Measurements from ENCODE around the gene SMC1B. TPM values are rescaled to one million over a fixed set of nuclear protein-coding genes. Genes with fewer than 3 reads are reported as not detected.

The SMC1B gene
- total RNA-seq, 1 experiment from 2014 or later: not detected

DNA sequence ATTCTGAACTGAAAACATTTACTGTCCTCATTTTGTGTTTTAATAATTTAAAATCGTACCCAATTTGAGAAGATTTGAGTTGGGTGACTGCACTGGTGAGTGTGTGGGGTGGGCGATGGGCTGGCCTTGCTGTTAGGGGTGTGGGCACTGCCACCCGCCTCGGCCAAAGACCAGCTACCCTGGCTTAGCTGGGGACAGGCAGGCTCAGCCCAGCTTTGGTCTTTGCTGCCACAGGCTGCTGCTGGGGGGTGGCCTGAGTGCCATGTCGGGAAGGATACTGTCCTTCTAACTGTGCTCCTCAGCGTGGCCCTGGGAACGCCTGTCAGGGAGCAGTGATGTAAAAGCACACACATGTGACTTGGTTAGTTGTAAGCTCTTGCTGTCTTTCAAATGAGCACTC, 81.4 kb downstream of the SMC1B start:
- H3K27me3 ChIP-seq (replicated peaks; ENCODE audit: insufficient read depth, low read depth, low read length, poor library complexity): no peaks in the 10 kb centered on the region
- ChIA-PET POLR2A (ENCODE audit: low non-redundant PET) (no interaction called here), CTCF (no interaction called here)
- DNase-seq (ENCODE audit: low spot score): no peak
- no TSS peak for BruUV-seq (replicated peaks)
- no peak overlapping the region for H3K4me3 ChIP-seq (ENCODE audit: low read depth, low read length, poor library complexity, severe bottlenecking)
- TF ChIP-seq, protein P1, sequence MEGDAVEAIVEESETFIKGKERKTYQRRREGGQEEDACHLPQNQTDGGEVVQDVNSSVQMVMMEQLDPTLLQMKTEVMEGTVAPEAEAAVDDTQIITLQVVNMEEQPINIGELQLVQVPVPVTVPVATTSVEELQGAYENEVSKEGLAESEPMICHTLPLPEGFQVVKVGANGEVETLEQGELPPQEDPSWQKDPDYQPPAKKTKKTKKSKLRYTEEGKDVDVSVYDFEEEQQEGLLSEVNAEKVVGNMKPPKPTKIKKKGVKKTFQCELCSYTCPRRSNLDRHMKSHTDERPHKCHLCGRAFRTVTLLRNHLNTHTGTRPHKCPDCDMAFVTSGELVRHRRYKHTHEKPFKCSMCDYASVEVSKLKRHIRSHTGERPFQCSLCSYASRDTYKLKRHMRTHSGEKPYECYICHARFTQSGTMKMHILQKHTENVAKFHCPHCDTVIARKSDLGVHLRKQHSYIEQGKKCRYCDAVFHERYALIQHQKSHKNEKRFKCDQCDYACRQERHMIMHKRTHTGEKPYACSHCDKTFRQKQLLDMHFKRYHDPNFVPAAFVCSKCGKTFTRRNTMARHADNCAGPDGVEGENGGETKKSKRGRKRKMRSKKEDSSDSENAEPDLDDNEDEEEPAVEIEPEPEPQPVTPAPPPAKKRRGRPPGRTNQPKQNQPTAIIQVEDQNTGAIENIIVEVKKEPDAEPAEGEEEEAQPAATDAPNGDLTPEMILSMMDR (conservative IDR thresholded peaks at IDR 0.05; ENCODE audit: low read depth, low read length): no peak
- intact Hi-C loops (cut with micrococcal nuclease; ENCODE audit: unreplicated experiment): no loop called here
- H3K4me1 ChIP-seq (ENCODE audit: insufficient read depth, low read length, poor library complexity, severe bottlenecking): peaks cover 12% of the 10 kb centered on the region
- H3K36me3 ChIP-seq (ENCODE audit: insufficient read depth, low read length, poor library complexity, severe bottlenecking): peaks cover 30% of the 10 kb centered on the region
- H3K9me3 ChIP-seq (ENCODE audit: low read depth, low read length, poor library complexity, severe bottlenecking): no peaks in the 10 kb centered on the region
- H3K27ac ChIP-seq (ENCODE audit: low read depth, low read length, poor library complexity, severe bottlenecking): no peak overlapping the region

DNA sequence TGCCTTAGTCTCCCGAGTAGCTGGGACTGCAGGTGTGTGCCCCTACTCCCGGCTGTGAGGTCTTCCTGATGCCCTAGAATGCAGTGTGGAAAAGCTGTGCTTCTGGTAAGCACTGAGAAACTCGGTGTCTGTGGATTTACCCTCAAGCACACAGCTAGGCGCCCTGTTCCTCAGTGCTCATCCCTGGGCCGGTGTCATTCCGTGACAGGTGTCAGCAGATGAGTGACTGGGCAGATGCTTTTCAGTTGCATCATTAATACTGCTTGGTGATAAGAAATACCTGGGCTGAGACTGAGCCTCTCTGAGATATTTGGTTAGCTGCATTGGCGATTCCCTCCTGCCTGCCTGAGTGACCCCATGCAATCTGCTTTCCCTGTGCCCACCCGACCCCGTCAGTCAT, 81.9 kb downstream of the SMC1B start:
- peaks cover 30% of the 10 kb centered on the region for H3K36me3 ChIP-seq (ENCODE audit: insufficient read depth, low read length, poor library complexity, severe bottlenecking)

DNA sequence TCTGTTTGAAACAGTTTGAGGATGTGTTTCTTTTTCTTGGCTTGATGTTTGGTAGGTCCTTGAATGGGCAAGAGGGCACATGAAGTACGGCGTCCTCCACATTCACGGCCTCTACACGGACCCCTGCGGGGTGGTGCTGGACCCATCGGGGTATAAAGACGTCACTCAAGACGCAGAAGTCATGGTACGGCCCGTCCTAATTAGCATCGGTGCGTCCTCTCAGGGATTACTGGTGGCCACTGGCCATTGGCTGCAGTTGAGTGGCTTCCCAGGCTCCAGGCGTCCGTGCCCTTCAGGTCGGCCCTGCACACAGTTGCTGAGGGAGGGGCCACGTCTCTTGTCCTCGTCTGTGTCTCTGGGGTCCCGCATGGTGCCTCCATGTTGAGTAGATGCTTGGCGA, 82.9 kb downstream of the SMC1B start:
- peaks cover 6% of the 10 kb centered on the region for H3K4me1 ChIP-seq (ENCODE audit: insufficient read depth, low read length, poor library complexity, severe bottlenecking)
- H3K27ac ChIP-seq (ENCODE audit: low read depth, low read length, poor library complexity, severe bottlenecking): no peak overlapping the region
- no peaks in the 10 kb centered on the region for H3K27me3 ChIP-seq (replicated peaks; ENCODE audit: insufficient read depth, low read depth, low read length, poor library complexity)
- CTCF ChIA-PET: no interaction called here
- TF ChIP-seq, protein P1 (conservative IDR thresholded peaks at IDR 0.05; ENCODE audit: low read depth, low read length): no peak
- TF ChIP-seq EZH2 (IDR thresholded peaks at IDR 0.05; ENCODE audit: borderline replicate concordance, low read depth, low read length, poor library complexity, severe bottlenecking): no peak
- no peak for DNase-seq (ENCODE audit: low spot score)
- intact Hi-C loops (cut with micrococcal nuclease; ENCODE audit: unreplicated experiment): no loop called here
- no TSS peak for BruUV-seq (replicated peaks)
- H3K9me3 ChIP-seq (ENCODE audit: low read depth, low read length, poor library complexity, severe bottlenecking): no peaks in the 10 kb centered on the region
- no peak overlapping the region for H3K4me3 ChIP-seq (ENCODE audit: low read depth, low read length, poor library complexity, severe bottlenecking)
- POLR2A ChIA-PET (ENCODE audit: low non-redundant PET): no interaction called here
- H3K36me3 ChIP-seq (ENCODE audit: insufficient read depth, low read length, poor library complexity, severe bottlenecking): peaks cover 25% of the 10 kb centered on the region

More for the DNA sequence above, 81.9 kb downstream of the SMC1B start:
- Histone ChIP-seq H3K4me1 (ENCODE audit: insufficient read depth, low read length, poor library complexity, severe bottlenecking) (peaks cover 7% of the 10 kb centered on the region), H3K27ac (ENCODE audit: low read depth, low read length, poor library complexity, severe bottlenecking) (no peak overlapping the region), H3K27me3 (replicated peaks; ENCODE audit: insufficient read depth, low read depth, low read length, poor library complexity) (no peaks in the 10 kb centered on the region), H3K9me3 (ENCODE audit: low read depth, low read length, poor library complexity, severe bottlenecking) (no peaks in the 10 kb centered on the region), H3K4me3 (ENCODE audit: low read depth, low read length, poor library complexity, severe bottlenecking) (no peak overlapping the region)
- BruUV-seq (replicated peaks): no TSS peak
- no peak for DNase-seq (ENCODE audit: low spot score)
- ChIA-PET POLR2A (ENCODE audit: low non-redundant PET) (interaction anchor here (0.5 kb wide), 1 partner anchor 19 kb away, joined by 3 read pairs; no protein-coding TSS in a partner anchor), CTCF (no interaction called here)
- intact Hi-C loops (cut with micrococcal nuclease; ENCODE audit: unreplicated experiment): no loop called here
- TF ChIP-seq, protein P1 (conservative IDR thresholded peaks at IDR 0.05; ENCODE audit: low read depth, low read length): no peak
- TF ChIP-seq EZH2 (IDR thresholded peaks at IDR 0.05; ENCODE audit: borderline replicate concordance, low read depth, low read length, poor library complexity, severe bottlenecking): no peak
